Endothelial cell of umbilical vein (primary cell): ENCODE results near the gene MRPL55. TPM values are rescaled to one million over a fixed set of nuclear protein-coding genes. Genes with fewer than 3 reads are reported as not detected.

Source experiments
- BruUV-seq: library from RNA; stranded (reverse); fragments of 400-500 nt; replicated peaks from 2 replicates; lab custom pipeline; 2021; lab: Mats Ljungman, UMichigan
- CTCF ChIA-PET: fragments of 300-600, 350-600 bp; sonication (Branson Sonifier 250); formaldehyde crosslinking; loops from one replicate; lab custom pipeline; 2021; ENCODE audit warnings: antibody characterized with exemption, inconsistent platforms; lab: Charles Lee
- POLR2A ChIA-PET: fragments of 300-600, 350-600 bp; sonication (Branson Sonifier 250); formaldehyde crosslinking; loops from one replicate; lab custom pipeline; 2021; ENCODE audit warnings: antibody characterized with exemption, inconsistent platforms; lab: Charles Lee
- DNase-seq: peaks from one replicate; pipeline ENCODE4 v3.0.0-alpha.2; 2011; ENCODE audit warnings: low read depth, low spot score
- FAIRE-seq: peaks from 2 replicates; lab custom pipeline; 2011; peaks lifted over from hg19 to GRCh38; lab: Jason Lieb, UNC
- H2AFZ ChIP-seq: 2 replicates; pipeline ENCODE4 v1.6.0; 2012; ENCODE audit warnings: low read depth, low read length, control low read depth, inconsistent platforms
- H3K27ac ChIP-seq: 2 replicates; pipeline ENCODE4 v1.5.1; 2011; ENCODE audit warnings: low read depth, mild to moderate bottlenecking, control low read depth, low read length, moderate library complexity; ENCODE audit not compliant: insufficient read depth
- H3K27me3 ChIP-seq, 2 experiments: 2 replicates each; pipeline versions ENCODE4 v1.6.0 to v1.6.1; 2011; ENCODE audit warnings: low read length in 2 of 2, mixed read lengths in 1 of 2; ENCODE audit not compliant: control insufficient read depth in 2 of 2, insufficient read depth in 2 of 2
- H3K36me3 ChIP-seq, 2 experiments: 2 replicates in 1 of 2; 3 replicates in 1 of 2; pipeline ENCODE4 v1.5.1; 2011; ENCODE audit warnings: low read length in 2 of 2, mild to moderate bottlenecking in 1 of 2, moderate library complexity in 1 of 2; ENCODE audit not compliant: control insufficient read depth in 2 of 2, insufficient read depth in 2 of 2; ENCODE audit errors: extremely low read depth in 1 of 2
- H3K4me1 ChIP-seq: 3 replicates; pipeline ENCODE4 v1.5.1; 2011; ENCODE audit warnings: mild to moderate bottlenecking, low read length; ENCODE audit not compliant: control insufficient read depth, insufficient read depth; ENCODE audit errors: extremely low read depth
- H3K4me2 ChIP-seq: 2 replicates; pipeline ENCODE4 v1.6.1; 2011; ENCODE audit warnings: low read length, control low read depth, mixed read lengths; ENCODE audit not compliant: insufficient read depth
- H3K4me3 ChIP-seq, 3 experiments: fragments of 200-600 bp in 1 of 3; sonication (generic), shearing (Covaris generic) in 1 of 3; replicated peaks in 1 of 3; 2 replicates each; pipeline ENCODE4 v1.5.1; 2011 to 2016; ENCODE audit warnings: control low read depth in 3 of 3, low read length in 3 of 3, mild to moderate bottlenecking in 2 of 3, inconsistent platforms in 1 of 3, low read depth in 1 of 3, moderate library complexity in 1 of 3; ENCODE audit not compliant: insufficient read depth in 1 of 3
- H3K79me2 ChIP-seq: 2 replicates; pipeline ENCODE4 v1.6.0; 2012; ENCODE audit warnings: low read length, inconsistent platforms; ENCODE audit not compliant: control insufficient read depth, insufficient read depth
- H3K9ac ChIP-seq: replicated peaks from 2 replicates; pipeline ENCODE3; 2011; ENCODE audit warnings: low read length, control low read depth; ENCODE audit not compliant: insufficient read depth; ENCODE audit errors: extremely low read depth
- H3K9me1 ChIP-seq: replicated peaks from 3 replicates; pipeline ENCODE4 v1.6.0; 2011; ENCODE audit warnings: mild to moderate bottlenecking, low read length; ENCODE audit not compliant: control insufficient read depth, insufficient read depth; ENCODE audit errors: extremely low read depth
- H3K9me3 ChIP-seq: replicated peaks from 2 replicates; pipeline ENCODE4 v1.5.1; 2012; ENCODE audit warnings: low read length, inconsistent platforms; ENCODE audit not compliant: control insufficient read depth, insufficient read depth
- H4K20me1 ChIP-seq: replicated peaks from 2 replicates; pipeline ENCODE3; 2011; ENCODE audit warnings: mild to moderate bottlenecking, low read length; ENCODE audit not compliant: control insufficient read depth, insufficient read depth; ENCODE audit errors: extremely low read depth
- CTCF ChIP-seq, 2 donors: IDR thresholded peaks; 1 replicate in 1 of 2; 2 replicates in 1 of 2; pipeline ENCODE4 v1.5.1; 2011; ENCODE audit warnings: low read length in 2 of 2, mild to moderate bottlenecking in 2 of 2, moderate library complexity in 2 of 2, control low read depth in 1 of 2, inconsistent platforms in 1 of 2, low read depth in 1 of 2; ENCODE audit not compliant: insufficient read depth in 1 of 2; ENCODE audit errors: extremely low read depth in 1 of 2
- EZH2 ChIP-seq: IDR thresholded peaks from 2 replicates; pipeline ENCODE4 v1.6.1; 2012; ENCODE audit warnings: borderline replicate concordance, low read depth, mild to moderate bottlenecking, moderate library complexity, low read length, inconsistent platforms; ENCODE audit not compliant: severe bottlenecking
- FOS ChIP-seq: IDR thresholded peaks from 2 replicates; pipeline ENCODE4 v1.6.1; 2011; ENCODE audit warnings: mild to moderate bottlenecking, low read length, moderate library complexity, borderline replicate concordance; ENCODE audit not compliant: insufficient read depth
- GATA2 ChIP-seq: IDR thresholded peaks from 2 replicates; pipeline ENCODE4 v1.7.0; 2011; ENCODE audit warnings: low read depth, mild to moderate bottlenecking, moderate library complexity, mixed read lengths, low read length; ENCODE audit not compliant: insufficient read length, insufficient read depth
- JUN ChIP-seq: IDR thresholded peaks from 2 replicates; pipeline ENCODE4 v1.6.1; 2011; ENCODE audit warnings: borderline replicate concordance, low read depth; ENCODE audit not compliant: insufficient read length, insufficient read depth
- MAX ChIP-seq: IDR thresholded peaks from 2 replicates; pipeline ENCODE4 v1.6.1; 2011; ENCODE audit not compliant: insufficient read depth, insufficient read length
- MYC ChIP-seq: IDR thresholded peaks from one replicate; pipeline ENCODE4 v1.6.1; 2011; ENCODE audit warnings: mild to moderate bottlenecking, low read depth, low read length
- POLR2A ChIP-seq: IDR thresholded peaks from 2 replicates; pipeline ENCODE4 v1.6.1; 2012; ENCODE audit warnings: low read depth, mild to moderate bottlenecking, control low read depth, low read length
- POLR2AphosphoS5 ChIP-seq: IDR thresholded peaks from 2 replicates; pipeline ENCODE4 v1.6.1; 2012; ENCODE audit warnings: low read depth, mild to moderate bottlenecking, control low read depth, low read length, moderate library complexity; ENCODE audit not compliant: insufficient read depth
- dilution Hi-C: fragments of 300-500 bp; cut with MboI; formaldehyde crosslinking; loops from one replicate; pipeline ENCODE4 v1.15.0; 2019; ENCODE audit warnings: low sequenced_read_pairs; ENCODE audit not compliant: extremely low pct_ligation_motif_present
- intact Hi-C: fragments of 100-400 bp; cut with micrococcal nuclease; formaldehyde crosslinking; loops from one replicate; pipeline ENCODE4 v1.10.0; 2022
- polyA plus RNA-seq, 4 experiments: library from polyadenylated mRNA; depleted of rRNA in 3 of 4; stranded (reverse) in 3 of 4; unstranded in 1 of 4; fragments of >200 nt; gene quantifications; 2 replicates each; pipeline versions ENCODE4 v1.2.1 to v1.2.3, GENCODE V29; 2011 to 2012; ENCODE audit warnings: missing spikeins in 1 of 4
- total RNA-seq: library from RNA; stranded (reverse); gene quantifications from 2 replicates; pipeline ENCODE4 v1.2.3, GENCODE V29; 2021

Gene MRPL55
- total and polyA plus RNA-seq, 2 donors (not counting 3 experiments of a cell fraction or from before 2014, with no cell fraction given): 58.7 to 155 TPM

GRCh38 chr1:228082214-228082917 lies 26.7 kb downstream of the MRPL55 start, which contains the start of gene ARF1:
TSS of gene ARF1 (plus strand) at chr1:228082708. CDS start at chr1:228097115, 14,407 bp downstream.
- H3K4me2 ChIP-seq: peak within 1 kb of the TSS; percentile 96
- peaks cover 4% of the 10 kb centered on the region for H4K20me1 ChIP-seq
- H3K27ac ChIP-seq: peak within 1 kb of the TSS; percentile 94
- intact Hi-C loops: loop anchor here (1.0 to 10.0 kb wide), 7 partner anchors 21 to 518 kb away; partner anchors contain the start of genes C1orf35, GUK1, JMJD4 and SNAP47
- peaks cover 39% of the 10 kb centered on the region for H3K4me1 ChIP-seq
- no peaks in the 10 kb centered on the region for H3K27me3 ChIP-seq
- dilution Hi-C loops: no loop called here
- DNase-seq: peak; percentile 94
- FAIRE-seq: peak; percentile 93
- no peaks in the 10 kb centered on the region for H3K36me3 ChIP-seq
- ChIA-PET POLR2A (no interaction called here), CTCF (interaction anchor here (0.7 to 1.6 kb wide), 4 partner anchors 9 to 83 kb away, joined by 3 to 12 read pairs (median 4); no protein-coding TSS in a partner anchor)
- BruUV-seq: no TSS peak
- H3K9me3 ChIP-seq: no peaks in the 10 kb centered on the region
- peaks cover 62% of the 10 kb centered on the region for H3K79me2 ChIP-seq
- peak within 1 kb of the TSS; percentile 83 for H2AFZ ChIP-seq
- no peaks in the 10 kb centered on the region for H3K9me1 ChIP-seq
- H3K4me3 ChIP-seq: peak within 1 kb of the TSS; percentile 51 to 86 (median 73)
- TF ChIP-seq POLR2A: peak; percentile 92
- TF ChIP-seq MAX: no peak
- no peak for TF ChIP-seq MYC
- TF ChIP-seq EZH2: no peak
- no peak for TF ChIP-seq FOS
- TF ChIP-seq JUN: no peak
- TF ChIP-seq GATA2: no peak
- peak; percentile 97 for TF ChIP-seq POLR2AphosphoS5
- no peak for TF ChIP-seq CTCF (IDR thresholded peaks at IDR 0.05; ENCODE audit: extremely low read depth in 1 of 2, insufficient read depth in 1 of 2, low read depth in 1 of 2, low read length in 2 of 2)
- peak within 1 kb of the TSS; percentile 99 for H3K9ac ChIP-seq
